ENCODE results near the gene MGAT1. TPM values are rescaled to one million over a fixed set of nuclear protein-coding genes. Genes with fewer than 3 reads are reported as not detected.
A peak's percentile ranks its signal among the peaks of the same experiment; 100 is the strongest.

The MGAT1 gene
- total RNA-seq, 4 donors from 2014 or later: 122 to 196 (median 159) TPM

DNA sequence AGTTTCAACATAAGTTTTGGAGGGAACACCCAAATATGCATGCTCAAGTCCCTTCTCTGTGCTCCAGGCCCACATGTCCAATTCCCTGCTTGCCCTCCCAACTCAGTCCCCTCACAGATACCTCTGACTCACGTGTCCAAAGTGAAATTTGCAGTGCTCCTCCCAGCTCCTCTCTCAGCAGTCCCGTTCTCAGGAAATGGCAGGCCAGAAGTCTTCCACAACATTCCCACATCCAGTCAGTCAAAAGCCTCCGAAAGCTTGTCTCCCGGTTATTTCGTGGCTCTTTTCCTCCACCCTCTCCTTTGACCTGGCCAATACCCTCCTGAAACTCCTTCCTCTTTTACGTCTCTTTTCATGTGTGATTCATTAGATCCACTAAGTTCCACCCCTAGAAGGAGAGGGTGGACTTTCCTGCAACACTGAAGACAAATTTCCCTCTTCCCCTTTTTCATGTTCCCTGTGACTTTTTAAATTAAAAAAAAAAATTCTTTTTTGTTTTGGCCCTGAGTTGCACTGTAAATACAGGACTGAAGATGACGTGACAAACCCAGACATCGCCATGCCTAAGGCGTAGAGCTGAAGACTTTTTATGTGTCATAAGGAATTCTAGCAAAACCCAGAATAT is 12.8 kb upstream of the MGAT1 start:
- ATAC-seq: no peak
- TF ChIP-seq POLR2A (IDR thresholded peaks at IDR 0.05) (no peak), EP300 (IDR thresholded peaks at IDR 0.05) (no peak), POLR2AphosphoS5 (IDR thresholded peaks at IDR 0.05) (no peak)
- TF ChIP-seq, protein P1, sequence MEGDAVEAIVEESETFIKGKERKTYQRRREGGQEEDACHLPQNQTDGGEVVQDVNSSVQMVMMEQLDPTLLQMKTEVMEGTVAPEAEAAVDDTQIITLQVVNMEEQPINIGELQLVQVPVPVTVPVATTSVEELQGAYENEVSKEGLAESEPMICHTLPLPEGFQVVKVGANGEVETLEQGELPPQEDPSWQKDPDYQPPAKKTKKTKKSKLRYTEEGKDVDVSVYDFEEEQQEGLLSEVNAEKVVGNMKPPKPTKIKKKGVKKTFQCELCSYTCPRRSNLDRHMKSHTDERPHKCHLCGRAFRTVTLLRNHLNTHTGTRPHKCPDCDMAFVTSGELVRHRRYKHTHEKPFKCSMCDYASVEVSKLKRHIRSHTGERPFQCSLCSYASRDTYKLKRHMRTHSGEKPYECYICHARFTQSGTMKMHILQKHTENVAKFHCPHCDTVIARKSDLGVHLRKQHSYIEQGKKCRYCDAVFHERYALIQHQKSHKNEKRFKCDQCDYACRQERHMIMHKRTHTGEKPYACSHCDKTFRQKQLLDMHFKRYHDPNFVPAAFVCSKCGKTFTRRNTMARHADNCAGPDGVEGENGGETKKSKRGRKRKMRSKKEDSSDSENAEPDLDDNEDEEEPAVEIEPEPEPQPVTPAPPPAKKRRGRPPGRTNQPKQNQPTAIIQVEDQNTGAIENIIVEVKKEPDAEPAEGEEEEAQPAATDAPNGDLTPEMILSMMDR (IDR thresholded peaks at IDR 0.05): no peak
- Histone ChIP-seq H3K27ac (peak overlapping the region in 3 of 4 donors; percentile 55 to 70 (median 59)), H3K36me3 (no peaks in the 10 kb centered on the region), H3K4me3 (peak overlapping the region in 1 of 2 donors; percentile 32), H3K27me3 (peaks cover 4% of the 10 kb centered on the region), H3K9me3 (no peaks in the 10 kb centered on the region), H3K4me1 (peaks cover 0 to 51% (median 18%) of the 10 kb centered on the region in 3 donors)
- 58 to 63% methylated on average over 7 to 9 of the region's 9 CpGs for WGBS, 2 donors (ENCODE audit: low coverage in 1 of 2)

DNA sequence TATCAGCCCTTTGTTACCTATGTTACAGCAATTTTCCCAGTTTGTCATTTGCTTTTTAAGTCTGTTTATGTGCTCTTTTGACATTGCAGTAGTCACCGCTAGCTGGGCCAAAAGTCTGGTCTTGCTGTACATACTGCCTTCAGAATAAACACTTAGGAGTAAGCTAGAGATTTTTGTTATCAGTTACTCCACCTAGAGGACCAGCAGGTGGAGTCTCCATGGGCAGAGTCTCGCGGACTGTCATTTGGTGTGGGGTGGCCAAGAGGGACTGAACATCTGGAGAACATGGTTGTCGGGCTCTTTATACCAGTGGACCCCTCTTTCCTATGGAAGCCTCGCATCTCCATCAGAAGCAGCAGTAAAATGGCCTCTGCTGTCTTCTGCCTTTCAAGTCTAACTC is 10.8 kb upstream of the MGAT1 start:
- ATAC-seq: no peak
- Histone ChIP-seq H3K4me1 (peaks cover 5 to 49% (median 25%) of the 10 kb centered on the region in 3 donors), H3K27ac (no peak overlapping the region), H3K36me3 (no peaks in the 10 kb centered on the region), H3K27me3 (peaks cover 4% of the 10 kb centered on the region), H3K4me3 (peak overlapping the region in 1 of 2 donors; percentile 32), H3K9me3 (no peaks in the 10 kb centered on the region)
- TF ChIP-seq POLR2A (IDR thresholded peaks at IDR 0.05) (no peak), EP300 (IDR thresholded peaks at IDR 0.05) (no peak), POLR2AphosphoS5 (IDR thresholded peaks at IDR 0.05) (no peak)
- TF ChIP-seq, protein P1 (IDR thresholded peaks at IDR 0.05): no peak
- 73 to 87% methylated on average over 4 to 5 of the region's 5 CpGs for WGBS, 2 donors (ENCODE audit: low coverage in 1 of 2)

DNA sequence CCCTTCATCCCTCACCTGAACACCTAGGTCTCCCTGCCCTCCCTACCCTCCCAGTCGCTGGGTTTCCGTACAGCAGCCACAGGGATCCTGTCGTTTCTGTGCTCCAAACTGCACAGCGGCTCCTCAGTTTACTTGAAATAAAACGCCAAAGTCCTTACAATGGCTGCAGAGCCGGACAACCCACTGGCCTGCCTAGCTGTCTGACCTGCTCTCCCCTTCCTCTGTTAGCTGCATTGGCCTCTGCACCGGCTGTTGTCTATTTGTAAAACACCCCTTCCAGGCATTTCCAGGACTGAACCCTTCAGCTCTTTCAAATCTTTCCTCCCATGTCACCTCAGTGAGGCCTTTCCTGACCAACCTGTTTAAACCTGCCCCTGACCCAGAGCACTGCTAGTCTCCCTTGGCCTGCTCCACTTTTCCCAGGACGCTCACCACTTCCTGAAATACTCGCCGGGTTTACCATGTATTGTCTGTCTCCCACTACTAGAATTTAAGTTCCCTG is 9.1 kb upstream of the MGAT1 start:
- Histone ChIP-seq H3K27me3 (no peaks in the 10 kb centered on the region), H3K4me3 (peak overlapping the region in 1 of 2 donors; percentile 65), H3K36me3 (no peaks in the 10 kb centered on the region), H3K4me1 (peaks cover 5 to 49% (median 40%) of the 10 kb centered on the region in 3 donors), H3K9me3 (no peaks in the 10 kb centered on the region), H3K27ac (peak overlapping the region; percentile 94 to 99 (median 96))
- TF ChIP-seq EP300 (IDR thresholded peaks at IDR 0.05) (no peak), POLR2AphosphoS5 (IDR thresholded peaks at IDR 0.05) (no peak), POLR2A (IDR thresholded peaks at IDR 0.05) (no peak)
- TF ChIP-seq, protein P1 (IDR thresholded peaks at IDR 0.05): no peak
- WGBS, 2 donors (ENCODE audit: low coverage in 1 of 2): 80 to 90% methylated on average over 9 to 10 of the region's 10 CpGs
- no peak for ATAC-seq

DNA sequence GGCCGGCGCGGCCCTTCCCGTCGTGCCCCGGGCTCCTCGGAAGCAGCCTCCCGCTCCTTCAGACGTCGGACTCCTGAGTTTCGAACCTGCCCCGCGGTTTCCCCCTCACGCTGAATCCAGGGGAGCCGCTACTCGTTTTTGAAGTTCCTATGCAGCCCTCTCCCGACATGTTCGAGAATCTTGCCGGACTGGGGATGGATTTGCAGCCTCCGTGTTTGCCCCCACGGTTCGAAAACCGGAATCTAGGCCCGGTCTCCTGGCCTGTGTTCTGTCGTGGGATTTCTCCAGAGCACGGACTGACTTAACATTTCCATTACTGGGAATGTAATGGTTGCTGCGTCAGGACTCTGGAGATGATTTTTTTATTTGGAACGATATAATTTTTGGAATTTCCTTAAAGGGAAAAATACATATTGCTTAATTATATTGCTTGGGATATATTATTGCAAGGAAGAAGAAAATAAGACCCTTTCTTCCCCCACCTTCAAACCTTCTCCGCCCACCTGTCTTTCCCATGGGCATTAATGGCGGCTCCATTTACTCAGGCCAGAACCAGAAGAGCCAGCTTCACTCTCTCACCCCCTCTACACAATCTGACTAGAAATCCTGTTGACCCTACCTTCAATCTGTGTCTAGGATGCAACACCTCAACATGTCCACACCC is 8.5 kb upstream of the MGAT1 start:
- TF ChIP-seq POLR2AphosphoS5 (IDR thresholded peaks at IDR 0.05): no peak
- no peak for TF ChIP-seq EP300 (IDR thresholded peaks at IDR 0.05)
- peak overlapping the region; percentile 53 to 65 for H3K4me3 ChIP-seq
- ATAC-seq: no peak
- H3K36me3 ChIP-seq: no peaks in the 10 kb centered on the region
- 19 to 24% methylated on average over 7 to 10 of the region's 30 CpGs for WGBS, 2 donors (ENCODE audit: low coverage in 1 of 2)
- no peaks in the 10 kb centered on the region for H3K27me3 ChIP-seq
- H3K4me1 ChIP-seq: peaks cover 5 to 49% (median 40%) of the 10 kb centered on the region in 3 donors
- H3K9me3 ChIP-seq: no peaks in the 10 kb centered on the region
- H3K27ac ChIP-seq: peak overlapping the region; percentile 94 to 99 (median 96)

DNA sequence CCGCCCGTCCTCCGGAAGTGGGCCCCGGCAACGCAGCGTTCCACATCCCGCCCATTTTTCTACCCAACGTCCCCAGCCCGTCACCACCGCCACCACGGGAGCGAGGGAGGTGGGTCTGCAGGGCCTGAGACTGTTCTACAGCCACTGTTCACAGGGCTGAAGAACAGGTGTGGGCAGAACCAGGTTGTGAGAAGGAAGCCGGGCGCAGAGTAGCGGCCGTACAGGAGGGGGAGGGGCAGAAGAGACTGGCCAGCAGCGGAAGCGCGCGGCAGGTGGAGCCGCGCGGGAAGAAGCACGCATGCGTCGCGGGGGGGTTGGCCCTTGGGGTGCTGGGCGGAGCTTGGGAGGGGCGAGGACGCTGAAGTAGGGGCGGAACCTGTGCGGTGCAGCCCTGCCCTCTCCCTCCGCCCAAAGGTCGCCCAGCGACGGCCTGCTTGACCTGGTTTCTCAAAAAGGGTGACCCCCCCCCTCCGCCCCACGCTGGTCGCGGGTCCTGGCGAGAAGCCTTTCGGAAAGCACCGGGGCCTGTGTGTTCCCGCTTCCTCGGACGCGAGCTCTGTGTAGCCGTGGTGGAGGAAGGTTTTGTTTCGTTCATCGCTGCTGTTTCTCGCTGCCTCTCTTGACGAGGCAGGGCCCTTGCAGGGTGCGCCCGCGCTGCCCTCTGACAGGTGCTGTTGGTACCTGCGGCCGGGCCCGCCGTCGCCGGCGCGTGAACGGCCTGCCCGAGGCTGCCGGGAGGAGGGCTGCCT is 7.8 kb upstream of the MGAT1 start:
- Histone ChIP-seq H3K36me3 (no peaks in the 10 kb centered on the region), H3K27ac (peak overlapping the region; percentile 94 to 99 (median 96)), H3K4me1 (peaks cover 5 to 52% (median 41%) of the 10 kb centered on the region in 3 donors), H3K4me3 (peak overlapping the region; percentile 53 to 65), H3K27me3 (no peaks in the 10 kb centered on the region), H3K9me3 (no peaks in the 10 kb centered on the region)
- TF ChIP-seq, protein P1 (IDR thresholded peaks at IDR 0.05): no peak
- TF ChIP-seq EP300 (IDR thresholded peaks at IDR 0.05): no peak
- TF ChIP-seq POLR2A (IDR thresholded peaks at IDR 0.05): peak; percentile 31 to 33
- TF ChIP-seq POLR2AphosphoS5 (IDR thresholded peaks at IDR 0.05): peak; percentile 61
- peak; percentile 94 for ATAC-seq
- 0% methylated on average over 5 to 7 of the region's 66 CpGs for WGBS, 2 donors (ENCODE audit: low coverage in 1 of 2)

Measured in gastroesophageal sphincter (tissue), 4 donors.